Astrocyte (in vitro differentiated cells and primary cell): ENCODE results near the gene SDHAF2. TPM values are rescaled to one million over a fixed set of nuclear protein-coding genes. Genes with fewer than 3 reads are reported as not detected.

Experiments
- DNase-seq: peaks from one replicate; pipeline ENCODE4 v3.0.0-alpha.2; 2010; ENCODE audit warnings: low read depth
- FAIRE-seq: peaks from 2 replicates; lab custom pipeline; 2011; peaks lifted over from hg19 to GRCh38; lab: Jason Lieb, UNC
- H2AFZ ChIP-seq: 2 replicates; pipeline ENCODE4 v1.6.0; 2012; ENCODE audit warnings: low read depth, low read length, inconsistent platforms
- H3K27ac ChIP-seq: 2 replicates; pipeline ENCODE4 v1.5.1; 2011; ENCODE audit warnings: low read depth, low read length, inconsistent platforms
- H3K27me3 ChIP-seq: 2 replicates; pipeline ENCODE4 v1.6.0; 2011; ENCODE audit warnings: low read length, inconsistent platforms; ENCODE audit not compliant: insufficient read depth
- H3K36me3 ChIP-seq: 2 replicates; pipeline ENCODE4 v1.5.1; 2011; ENCODE audit warnings: low read length, inconsistent platforms; ENCODE audit not compliant: insufficient read depth
- H3K4me1 ChIP-seq: 2 replicates; pipeline ENCODE4 v1.5.1; 2011; ENCODE audit warnings: low read length, inconsistent platforms; ENCODE audit not compliant: insufficient read depth
- H3K4me2 ChIP-seq: 2 replicates; pipeline ENCODE4 v1.6.0; 2012; ENCODE audit warnings: low read length, inconsistent platforms
- H3K4me3 ChIP-seq: 2 replicates; pipeline ENCODE4 v1.5.1; 2011; ENCODE audit warnings: low read depth, mild to moderate bottlenecking, low read length, inconsistent platforms; ENCODE audit not compliant: insufficient read depth
- H3K79me2 ChIP-seq: 2 replicates; pipeline ENCODE4 v1.6.0; 2012; ENCODE audit warnings: mild to moderate bottlenecking, low read length, inconsistent platforms; ENCODE audit not compliant: insufficient read depth
- H3K9ac ChIP-seq: 2 replicates; pipeline ENCODE4 v1.6.0; 2012; ENCODE audit warnings: mild to moderate bottlenecking, low read length, inconsistent platforms
- H3K9me3 ChIP-seq: 2 replicates; pipeline ENCODE4 v1.5.1; 2012; ENCODE audit warnings: low read depth, mild to moderate bottlenecking, low read length, inconsistent platforms; ENCODE audit not compliant: insufficient read depth
- H4K20me1 ChIP-seq: 2 replicates; pipeline ENCODE4 v1.6.0; 2012; ENCODE audit warnings: low read length, inconsistent platforms; ENCODE audit not compliant: insufficient read depth
- H3K27ac Mint-ChIP-seq: one replicate; pipeline ENCODE4 v1.8.0; 2021; ENCODE audit warnings: mild to moderate bottlenecking, mixed read lengths; ENCODE audit not compliant: unreplicated experiment
- H3K27me3 Mint-ChIP-seq: one replicate; pipeline ENCODE4 v1.8.0; 2021; ENCODE audit warnings: low read depth, mixed read lengths; ENCODE audit not compliant: unreplicated experiment
- H3K36me3 Mint-ChIP-seq: one replicate; pipeline ENCODE4 v1.8.0; 2021; ENCODE audit warnings: low read depth, mixed read lengths; ENCODE audit not compliant: unreplicated experiment
- H3K4me1 Mint-ChIP-seq: one replicate; pipeline ENCODE4 v1.8.0; 2021; ENCODE audit warnings: low read depth, mixed read lengths; ENCODE audit not compliant: unreplicated experiment
- H3K4me3 Mint-ChIP-seq: one replicate; pipeline ENCODE4 v1.8.0; 2021; ENCODE audit warnings: mild to moderate bottlenecking, moderate library complexity, mixed read lengths; ENCODE audit not compliant: unreplicated experiment
- H3K9me3 Mint-ChIP-seq: one replicate; pipeline ENCODE4 v1.8.0; 2021; ENCODE audit warnings: mild to moderate bottlenecking, mixed read lengths; ENCODE audit not compliant: unreplicated experiment
- EZH2 ChIP-seq: IDR thresholded peaks from 2 replicates; pipeline ENCODE4 v1.6.1; 2012; ENCODE audit warnings: mild to moderate bottlenecking, low read length, inconsistent platforms; ENCODE audit not compliant: insufficient read depth
- total RNA-seq: library from RNA; stranded (reverse); gene quantifications from 2 replicates; pipeline ENCODE4 v1.2.1, GENCODE V29; 2021
- TF ChIP-seq, protein P1 (sequence below): IDR thresholded peaks from 2 replicates; pipeline ENCODE4 v1.5.1; 2011; ENCODE audit warnings: low read depth, mild to moderate bottlenecking, inconsistent platforms, low read length, moderate library complexity; ENCODE audit not compliant: insufficient read depth

Gene SDHAF2
- total RNA-seq, 1 donor from 2014 or later, result 38.8 TPM

DNA sequence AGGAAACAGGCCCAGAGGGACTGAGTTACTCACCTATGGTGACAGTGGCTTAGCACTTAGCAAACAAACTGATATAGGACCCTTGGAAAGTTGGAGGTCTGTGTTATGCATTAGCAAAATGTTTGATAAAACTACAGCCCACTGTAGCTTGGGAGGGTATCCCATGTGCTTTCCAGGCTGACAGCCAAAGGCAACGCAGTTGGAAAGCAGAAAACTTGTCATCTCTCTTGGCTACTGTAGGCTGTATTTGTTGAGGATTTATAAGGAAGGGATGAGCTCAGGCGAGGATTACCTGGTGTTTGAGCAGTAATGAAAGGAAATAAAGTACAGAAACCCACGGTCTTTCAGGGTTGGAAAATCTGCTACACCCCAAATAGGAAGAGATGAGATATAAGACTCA lies 23.8 kb downstream of the SDHAF2 start:
- Mint-ChIP-seq H3K27ac (no peak overlapping the region), H3K4me3 (no peak overlapping the region), H3K9me3 (no peaks in the 10 kb centered on the region), H3K36me3 (peaks cover 19% of the 10 kb centered on the region), H3K4me1 (peaks cover 2% of the 10 kb centered on the region), H3K27me3 (no peaks in the 10 kb centered on the region)
- no peak for TF ChIP-seq EZH2
- TF ChIP-seq, protein P1, sequence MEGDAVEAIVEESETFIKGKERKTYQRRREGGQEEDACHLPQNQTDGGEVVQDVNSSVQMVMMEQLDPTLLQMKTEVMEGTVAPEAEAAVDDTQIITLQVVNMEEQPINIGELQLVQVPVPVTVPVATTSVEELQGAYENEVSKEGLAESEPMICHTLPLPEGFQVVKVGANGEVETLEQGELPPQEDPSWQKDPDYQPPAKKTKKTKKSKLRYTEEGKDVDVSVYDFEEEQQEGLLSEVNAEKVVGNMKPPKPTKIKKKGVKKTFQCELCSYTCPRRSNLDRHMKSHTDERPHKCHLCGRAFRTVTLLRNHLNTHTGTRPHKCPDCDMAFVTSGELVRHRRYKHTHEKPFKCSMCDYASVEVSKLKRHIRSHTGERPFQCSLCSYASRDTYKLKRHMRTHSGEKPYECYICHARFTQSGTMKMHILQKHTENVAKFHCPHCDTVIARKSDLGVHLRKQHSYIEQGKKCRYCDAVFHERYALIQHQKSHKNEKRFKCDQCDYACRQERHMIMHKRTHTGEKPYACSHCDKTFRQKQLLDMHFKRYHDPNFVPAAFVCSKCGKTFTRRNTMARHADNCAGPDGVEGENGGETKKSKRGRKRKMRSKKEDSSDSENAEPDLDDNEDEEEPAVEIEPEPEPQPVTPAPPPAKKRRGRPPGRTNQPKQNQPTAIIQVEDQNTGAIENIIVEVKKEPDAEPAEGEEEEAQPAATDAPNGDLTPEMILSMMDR, result no peak
- Histone ChIP-seq H3K9me3 (no peaks in the 10 kb centered on the region), H3K9ac (no peak overlapping the region), H3K27ac (no peak overlapping the region), H3K79me2 (peaks cover 4% of the 10 kb centered on the region), H4K20me1 (peaks cover 66% of the 10 kb centered on the region), H3K36me3 (peaks cover 6% of the 10 kb centered on the region), H2AFZ (no peak overlapping the region), H3K4me1 (no peaks in the 10 kb centered on the region), H3K4me2 (no peak overlapping the region), H3K4me3 (no peak overlapping the region), H3K27me3 (no peaks in the 10 kb centered on the region)
- DNase-seq (no peak), FAIRE-seq (no peak)

- H3K9ac ChIP-seq, result no peak overlapping the region
- peaks cover 17% of the 10 kb centered on the region for H3K36me3 Mint-ChIP-seq
- no peaks in the 10 kb centered on the region for H3K4me1 ChIP-seq
- H3K4me1 Mint-ChIP-seq, result no peaks in the 10 kb centered on the region
- no peaks in the 10 kb centered on the region for H3K27me3 ChIP-seq
- DNase-seq, result no peak
- H3K79me2 ChIP-seq, result peaks cover 4% of the 10 kb centered on the region
- H3K27ac ChIP-seq, result no peak overlapping the region
- no peak for FAIRE-seq
- H3K27ac Mint-ChIP-seq, result no peak overlapping the region
- H3K4me3 Mint-ChIP-seq, result no peak overlapping the region
- no peak overlapping the region for H3K4me2 ChIP-seq
- H3K27me3 Mint-ChIP-seq, result no peaks in the 10 kb centered on the region
- no peaks in the 10 kb centered on the region for H3K9me3 ChIP-seq
- peaks cover 4% of the 10 kb centered on the region for H3K36me3 ChIP-seq
- no peak overlapping the region for H2AFZ ChIP-seq
- TF ChIP-seq, protein P1, result no peak
- TF ChIP-seq EZH2, result no peak
- peaks cover 60% of the 10 kb centered on the region for H4K20me1 ChIP-seq
- no peaks in the 10 kb centered on the region for H3K9me3 Mint-ChIP-seq
- no peak overlapping the region for H3K4me3 ChIP-seq
These were observed 24.6 kb downstream of the SDHAF2 start for GRCh38 chr11:61454520-61454919.

- H3K9me3 Mint-ChIP-seq, result no peaks in the 10 kb centered on the region
- H3K4me3 ChIP-seq, result no peak overlapping the region
- H4K20me1 ChIP-seq, result peaks cover 26% of the 10 kb centered on the region
- no peak overlapping the region for H2AFZ ChIP-seq
- H3K27ac Mint-ChIP-seq, result no peak overlapping the region
- H3K79me2 ChIP-seq, result no peaks in the 10 kb centered on the region
- H3K4me1 ChIP-seq, result no peaks in the 10 kb centered on the region
- H3K36me3 ChIP-seq, result peaks cover 3% of the 10 kb centered on the region
- H3K4me2 ChIP-seq, result no peak overlapping the region
- no peak overlapping the region for H3K27ac ChIP-seq
- H3K4me3 Mint-ChIP-seq, result no peak overlapping the region
- no peaks in the 10 kb centered on the region for H3K27me3 Mint-ChIP-seq
- H3K9me3 ChIP-seq, result no peaks in the 10 kb centered on the region
- H3K4me1 Mint-ChIP-seq, result peaks cover 3% of the 10 kb centered on the region
- no peak for FAIRE-seq
- H3K27me3 ChIP-seq, result no peaks in the 10 kb centered on the region
- no peak overlapping the region for H3K9ac ChIP-seq
- no peak for TF ChIP-seq EZH2
- TF ChIP-seq, protein P1, result no peak
- H3K36me3 Mint-ChIP-seq, result peaks cover 13% of the 10 kb centered on the region
- peak; percentile 38 for DNase-seq
These were observed 30.6 kb downstream of the SDHAF2 start for GRCh38 chr11:61460474-61460881.
